DOHH2 (cell line): ENCODE results near the gene HES6.

ENCODE experiments used
- H3F3A ChIP-seq: fragments of 200-600 bp; sonication (generic), shearing (Covaris generic); 2 replicates; pipeline ENCODE4 v1.6.0; 2016; ENCODE audit warnings: antibody characterized with exemption, mild to moderate bottlenecking; ENCODE audit not compliant: control insufficient read depth, insufficient read depth
- H3K27ac ChIP-seq: fragments of 200-600 bp; sonication (generic); 2 replicates; pipeline ENCODE4 v1.5.1; 2014; ENCODE audit warnings: low read depth, mild to moderate bottlenecking, low read length, moderate library complexity
- H3K27me3 ChIP-seq: fragments of 200-600 bp; sonication (generic); 2 replicates; pipeline ENCODE4 v1.6.1; 2014; ENCODE audit warnings: mild to moderate bottlenecking, low read length, mixed read lengths; ENCODE audit not compliant: control insufficient read depth
- H3K36me3 ChIP-seq: fragments of 200-600 bp; sonication (generic); 2 replicates; pipeline ENCODE4 v1.6.1; 2014; ENCODE audit warnings: mild to moderate bottlenecking, low read length, moderate library complexity, mixed read lengths; ENCODE audit not compliant: control insufficient read depth
- H3K4me1 ChIP-seq: fragments of 200-600 bp; sonication (generic); 2 replicates; pipeline ENCODE4 v1.6.1; 2014; ENCODE audit warnings: mild to moderate bottlenecking, low read length, mixed read lengths; ENCODE audit not compliant: control insufficient read depth
- H3K4me2 ChIP-seq: fragments of 200-600 bp; sonication (generic); 2 replicates; pipeline ENCODE4 v1.6.0; 2014; ENCODE audit warnings: mild to moderate bottlenecking, low read length, moderate library complexity
- H3K4me3 ChIP-seq: fragments of 200-600 bp; sonication (generic); 2 replicates; pipeline ENCODE4 v1.5.1; 2014; ENCODE audit warnings: mild to moderate bottlenecking, low read length, mixed read lengths
- H3K79me2 ChIP-seq: fragments of 200-600 bp; sonication (generic); 2 replicates; pipeline ENCODE4 v1.6.1; 2014; ENCODE audit warnings: mild to moderate bottlenecking, low read length, mixed read lengths; ENCODE audit not compliant: control insufficient read depth
- H3K9me2 ChIP-seq: fragments of 200-600 bp; sonication (generic); replicated peaks from 2 replicates; pipeline ENCODE4 v1.6.1; 2014; ENCODE audit warnings: mild to moderate bottlenecking, low read length, mixed read lengths; ENCODE audit not compliant: control insufficient read depth
- H3K9me3 ChIP-seq: fragments of 200-600 bp; sonication (generic); 2 replicates; pipeline ENCODE4 v1.6.1; 2014; ENCODE audit warnings: antibody characterized with exemption, low read length, mixed read lengths; ENCODE audit not compliant: control insufficient read depth, insufficient read depth
- H4K20me1 ChIP-seq: fragments of 200-600 bp; sonication (generic); 2 replicates; pipeline ENCODE4 v1.6.0; 2014; ENCODE audit warnings: low read depth, mild to moderate bottlenecking, antibody characterized with exemption, low read length, moderate library complexity; ENCODE audit not compliant: control insufficient read depth, insufficient read depth
- EZH2phosphoT487 ChIP-seq: fragments of 200-600 bp; sonication (generic); IDR thresholded peaks from 2 replicates; pipeline ENCODE4 v1.6.1; 2017; ENCODE audit warnings: borderline replicate concordance, mild to moderate bottlenecking, antibody characterized with exemption, low read length, moderate library complexity, mixed read lengths
- TF ChIP-seq, protein P1 (sequence below): fragments of 200-600 bp; sonication (generic); IDR thresholded peaks from one replicate; pipeline ENCODE4 v1.5.1; 2014; ENCODE audit warnings: antibody characterized with exemption, mild to moderate bottlenecking, low read depth, low read length; ENCODE audit not compliant: poor library complexity, severe bottlenecking

The HES6 gene

DNA sequence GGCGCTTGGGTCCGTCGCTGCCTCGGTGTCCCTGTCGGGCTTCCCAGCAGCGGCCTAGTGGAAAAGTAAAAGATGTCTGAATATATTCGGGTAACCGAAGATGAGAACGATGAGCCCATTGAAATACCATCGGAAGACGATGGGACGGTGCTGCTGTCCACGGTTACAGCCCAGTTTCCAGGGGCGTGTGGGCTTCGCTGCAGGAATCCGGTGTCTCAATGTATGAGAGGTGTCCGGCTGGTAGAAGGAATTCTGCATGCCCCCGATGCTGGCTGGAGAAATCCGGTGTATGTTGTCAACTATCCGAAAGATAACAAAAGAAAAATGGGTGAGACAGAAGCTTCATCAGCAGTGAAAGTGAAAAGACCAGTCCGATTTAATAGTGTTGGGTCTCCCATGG is 8.0 kb downstream of the HES6 start:
- Histone ChIP-seq H4K20me1 (no peaks in the 10 kb centered on the region), H3K4me3 (no peak overlapping the region), H3K36me3 (no peaks in the 10 kb centered on the region), H3F3A (no peaks in the 10 kb centered on the region), H3K9me2 (no peaks in the 10 kb centered on the region), H3K27ac (no peak overlapping the region), H3K27me3 (peaks cover 45% of the 10 kb centered on the region), H3K79me2 (no peaks in the 10 kb centered on the region), H3K4me2 (no peak overlapping the region), H3K9me3 (no peaks in the 10 kb centered on the region), H3K4me1 (peaks cover 7% of the 10 kb centered on the region; the same call in 1 of the 2 replicates)
- TF ChIP-seq, protein P1, sequence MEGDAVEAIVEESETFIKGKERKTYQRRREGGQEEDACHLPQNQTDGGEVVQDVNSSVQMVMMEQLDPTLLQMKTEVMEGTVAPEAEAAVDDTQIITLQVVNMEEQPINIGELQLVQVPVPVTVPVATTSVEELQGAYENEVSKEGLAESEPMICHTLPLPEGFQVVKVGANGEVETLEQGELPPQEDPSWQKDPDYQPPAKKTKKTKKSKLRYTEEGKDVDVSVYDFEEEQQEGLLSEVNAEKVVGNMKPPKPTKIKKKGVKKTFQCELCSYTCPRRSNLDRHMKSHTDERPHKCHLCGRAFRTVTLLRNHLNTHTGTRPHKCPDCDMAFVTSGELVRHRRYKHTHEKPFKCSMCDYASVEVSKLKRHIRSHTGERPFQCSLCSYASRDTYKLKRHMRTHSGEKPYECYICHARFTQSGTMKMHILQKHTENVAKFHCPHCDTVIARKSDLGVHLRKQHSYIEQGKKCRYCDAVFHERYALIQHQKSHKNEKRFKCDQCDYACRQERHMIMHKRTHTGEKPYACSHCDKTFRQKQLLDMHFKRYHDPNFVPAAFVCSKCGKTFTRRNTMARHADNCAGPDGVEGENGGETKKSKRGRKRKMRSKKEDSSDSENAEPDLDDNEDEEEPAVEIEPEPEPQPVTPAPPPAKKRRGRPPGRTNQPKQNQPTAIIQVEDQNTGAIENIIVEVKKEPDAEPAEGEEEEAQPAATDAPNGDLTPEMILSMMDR: no peak
- TF ChIP-seq EZH2phosphoT487: no peak

DNA sequence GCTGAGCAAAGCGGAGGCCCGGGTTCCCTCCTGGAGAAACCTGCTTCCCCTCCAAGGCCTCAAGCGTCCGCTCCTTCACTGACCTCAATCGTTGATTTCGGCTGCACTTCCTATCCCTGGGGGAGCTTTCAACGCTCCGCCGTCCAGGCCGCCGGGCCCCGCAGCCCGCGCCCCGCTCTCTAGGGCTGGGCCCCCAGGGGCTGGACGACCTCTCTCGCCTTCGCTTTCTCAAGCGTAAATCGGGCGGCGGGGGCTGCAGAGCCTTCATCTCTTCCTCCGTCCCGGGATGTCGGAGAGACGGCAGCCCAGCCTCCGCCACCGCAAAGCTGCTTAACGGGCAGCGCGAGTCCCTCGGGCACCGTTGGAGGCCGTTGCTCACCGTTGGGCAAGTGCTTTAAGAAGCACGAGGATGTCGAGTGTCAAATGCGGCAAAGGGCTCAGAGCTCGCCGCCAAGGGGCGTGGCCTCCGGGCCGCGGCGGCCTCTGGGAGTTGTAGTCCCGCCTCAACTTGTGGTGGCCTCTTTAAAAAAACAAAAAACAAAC is 8.5 kb downstream of the HES6 start:
- peaks cover 7% of the 10 kb centered on the region; the same call in 1 of the 2 replicates for H3K4me1 ChIP-seq
- TF ChIP-seq, protein P1: no peak
- TF ChIP-seq EZH2phosphoT487: no peak
- H3F3A ChIP-seq: no peaks in the 10 kb centered on the region
- H3K9me3 ChIP-seq: no peaks in the 10 kb centered on the region
- no peaks in the 10 kb centered on the region for H4K20me1 ChIP-seq
- peak overlapping the region; percentile 39; the same call in 1 of the 2 replicates for H3K4me3 ChIP-seq
- no peaks in the 10 kb centered on the region for H3K36me3 ChIP-seq
- peaks cover 41% of the 10 kb centered on the region for H3K27me3 ChIP-seq
- no peaks in the 10 kb centered on the region for H3K79me2 ChIP-seq
- H3K9me2 ChIP-seq: no peaks in the 10 kb centered on the region
- peak overlapping the region; percentile 44 for H3K4me2 ChIP-seq
- H3K27ac ChIP-seq: no peak overlapping the region

DNA sequence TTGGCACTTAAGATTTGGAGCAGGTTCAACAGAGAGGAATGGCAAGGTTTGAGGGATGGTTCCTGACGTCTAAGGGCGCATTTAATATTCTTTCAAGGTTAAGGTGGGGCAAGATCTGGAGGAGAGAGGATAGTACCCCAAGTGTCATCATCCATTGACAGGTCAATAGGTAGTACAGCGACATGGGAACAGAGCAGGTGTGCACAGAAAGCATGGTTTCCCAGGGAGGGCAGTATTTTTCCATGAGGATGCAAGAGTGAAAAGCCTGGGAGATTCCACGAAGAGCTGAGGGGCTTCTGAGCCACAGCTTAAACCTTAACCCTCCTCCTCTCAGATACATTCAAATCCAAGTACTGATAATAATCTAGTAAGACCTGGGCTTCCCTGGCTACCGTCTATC is 9.1 kb downstream of the HES6 start:
- TF ChIP-seq EZH2phosphoT487: no peak
- TF ChIP-seq, protein P1: no peak
- Histone ChIP-seq H4K20me1 (no peaks in the 10 kb centered on the region), H3K36me3 (no peaks in the 10 kb centered on the region), H3F3A (no peaks in the 10 kb centered on the region), H3K4me2 (no peak overlapping the region), H3K27ac (no peak overlapping the region), H3K9me2 (no peaks in the 10 kb centered on the region), H3K9me3 (no peaks in the 10 kb centered on the region), H3K27me3 (peaks cover 34% of the 10 kb centered on the region), H3K4me1 (peaks cover 7% of the 10 kb centered on the region; the same call in 1 of the 2 replicates), H3K79me2 (no peaks in the 10 kb centered on the region), H3K4me3 (no peak overlapping the region)
